ENCODE data around the gene CRBN.

GRCh38 chr3:3184876-3185275 lies 5.4 kb upstream of the CRBN start:
- TF ChIP-seq, protein P1, sequence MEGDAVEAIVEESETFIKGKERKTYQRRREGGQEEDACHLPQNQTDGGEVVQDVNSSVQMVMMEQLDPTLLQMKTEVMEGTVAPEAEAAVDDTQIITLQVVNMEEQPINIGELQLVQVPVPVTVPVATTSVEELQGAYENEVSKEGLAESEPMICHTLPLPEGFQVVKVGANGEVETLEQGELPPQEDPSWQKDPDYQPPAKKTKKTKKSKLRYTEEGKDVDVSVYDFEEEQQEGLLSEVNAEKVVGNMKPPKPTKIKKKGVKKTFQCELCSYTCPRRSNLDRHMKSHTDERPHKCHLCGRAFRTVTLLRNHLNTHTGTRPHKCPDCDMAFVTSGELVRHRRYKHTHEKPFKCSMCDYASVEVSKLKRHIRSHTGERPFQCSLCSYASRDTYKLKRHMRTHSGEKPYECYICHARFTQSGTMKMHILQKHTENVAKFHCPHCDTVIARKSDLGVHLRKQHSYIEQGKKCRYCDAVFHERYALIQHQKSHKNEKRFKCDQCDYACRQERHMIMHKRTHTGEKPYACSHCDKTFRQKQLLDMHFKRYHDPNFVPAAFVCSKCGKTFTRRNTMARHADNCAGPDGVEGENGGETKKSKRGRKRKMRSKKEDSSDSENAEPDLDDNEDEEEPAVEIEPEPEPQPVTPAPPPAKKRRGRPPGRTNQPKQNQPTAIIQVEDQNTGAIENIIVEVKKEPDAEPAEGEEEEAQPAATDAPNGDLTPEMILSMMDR (conservative IDR thresholded peaks at IDR 0.05) = no peak
- no peak for TF ChIP-seq EZH2 (IDR thresholded peaks at IDR 0.05; ENCODE audit: low read depth)
